ENCODE data around the gene AGAP1. TPM values are rescaled to one million over a fixed set of nuclear protein-coding genes. Genes with fewer than 3 reads are reported as not detected.

The AGAP1 gene
- total and polyA plus RNA-seq, 2 donors = 1.7 to 3.0 TPM

DNA sequence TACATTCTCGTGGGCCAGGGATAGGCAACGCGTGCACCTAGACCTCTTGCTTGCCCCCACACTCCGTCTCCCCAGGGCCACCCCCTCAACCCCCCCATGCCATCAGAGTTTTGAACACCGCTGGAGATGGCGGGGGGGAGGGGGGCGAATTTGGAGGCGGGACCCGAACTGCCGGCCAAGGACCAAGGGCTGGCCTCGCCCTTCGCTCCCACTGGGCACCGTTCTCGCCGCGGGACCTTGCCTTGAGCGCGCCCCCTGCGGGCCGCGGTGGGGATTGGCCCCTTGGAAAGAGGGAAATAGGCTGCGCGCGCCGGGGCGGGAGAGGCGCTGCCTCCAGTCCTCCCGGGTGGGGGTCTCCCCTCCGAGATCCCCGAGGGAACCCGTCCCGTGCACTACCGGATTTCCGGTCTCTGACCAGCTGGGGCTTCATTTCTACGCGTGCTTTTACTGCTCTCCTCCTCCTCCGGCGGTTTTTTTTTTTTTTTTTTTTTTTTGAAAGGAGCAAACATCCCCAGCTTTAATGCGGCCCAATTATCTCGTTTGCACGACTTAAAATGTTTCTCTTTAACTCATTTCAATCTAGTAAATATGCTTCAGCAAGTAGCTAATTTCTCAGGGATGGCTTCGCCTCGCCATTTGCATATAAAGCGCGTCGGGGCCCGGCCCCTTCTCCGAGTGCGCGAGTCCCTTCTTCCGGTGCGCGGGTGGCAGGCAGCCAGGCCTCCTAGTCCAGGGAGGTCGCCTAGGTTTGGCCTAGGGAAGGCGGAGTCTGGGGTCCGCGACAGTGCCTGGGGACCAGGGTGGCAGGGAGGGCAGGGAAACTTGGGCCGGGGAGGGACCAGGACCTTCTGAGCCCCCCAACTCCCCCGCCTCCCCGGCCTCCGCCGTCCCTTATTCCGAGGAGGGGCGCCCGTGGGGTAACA is 684.4 kb downstream of the AGAP1 start:
- no peak overlapping the region for H3K4me3 ChIP-seq (ENCODE audit: low read length in 2 of 2)
- H3K4me1 ChIP-seq (ENCODE audit: control insufficient read depth in 2 of 2, insufficient read depth in 2 of 2, low read length in 2 of 2) = peaks cover 0 to 5% of the 10 kb centered on the region in 2 donors
- H3K27ac ChIP-seq (ENCODE audit: low read depth in 1 of 2, low read length in 1 of 2) = no peak overlapping the region
- H3K27me3 ChIP-seq (ENCODE audit: control insufficient read depth in 2 of 2, insufficient read depth in 1 of 2, low read length in 1 of 2) = peaks cover 74 to 85% of the 10 kb centered on the region in 2 donors
- H3K36me3 ChIP-seq (ENCODE audit: control insufficient read depth in 2 of 2, insufficient read depth in 2 of 2, low read length in 1 of 2) = no peaks in the 10 kb centered on the region
- peaks cover 0 to 4% of the 10 kb centered on the region in 2 donors for H3K9me3 ChIP-seq (ENCODE audit: control insufficient read depth in 2 of 2, insufficient read depth in 1 of 2, low read length in 1 of 2)
- WGBS = 6% methylated on average over 65 of the region's 65 CpGs
- DNase-seq (ENCODE audit: low read depth in 6 of 9, low spot score in 9 of 9) = peak in 2 of 9 donors; percentile 12 to 33

DNA sequence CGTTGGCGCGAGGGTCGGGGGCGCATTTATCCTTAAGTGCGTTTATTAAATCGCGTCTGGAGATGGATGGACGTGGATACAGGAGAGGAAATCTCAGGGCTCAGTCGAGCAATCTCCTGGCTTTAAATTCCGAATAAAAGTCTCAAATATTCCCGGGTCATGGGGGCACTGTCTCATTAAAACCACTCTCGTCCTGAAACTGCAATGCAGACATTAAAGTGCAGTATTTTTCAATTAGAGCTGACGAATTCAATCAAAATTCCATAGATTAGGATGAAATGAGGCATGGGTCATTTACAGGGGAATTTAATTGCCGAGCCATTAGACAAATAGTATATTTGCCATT is 685.0 kb downstream of the AGAP1 start:
- Histone ChIP-seq H3K27ac (ENCODE audit: low read depth in 1 of 2, low read length in 1 of 2) (no peak overlapping the region), H3K4me3 (ENCODE audit: low read length in 2 of 2) (no peak overlapping the region), H3K36me3 (ENCODE audit: control insufficient read depth in 2 of 2, insufficient read depth in 2 of 2, low read length in 1 of 2) (no peaks in the 10 kb centered on the region), H3K9me3 (ENCODE audit: control insufficient read depth in 2 of 2, insufficient read depth in 1 of 2, low read length in 1 of 2) (peaks cover 0 to 4% of the 10 kb centered on the region in 2 donors), H3K4me1 (ENCODE audit: control insufficient read depth in 2 of 2, insufficient read depth in 2 of 2, low read length in 2 of 2) (peaks cover 0 to 5% of the 10 kb centered on the region in 2 donors), H3K27me3 (ENCODE audit: control insufficient read depth in 2 of 2, insufficient read depth in 1 of 2, low read length in 1 of 2) (peaks cover 67 to 79% of the 10 kb centered on the region in 2 donors)
- 11% methylated on average over 15 of the region's 15 CpGs for WGBS
- no peak for DNase-seq (ENCODE audit: low read depth in 6 of 9, low spot score in 9 of 9)

DNA sequence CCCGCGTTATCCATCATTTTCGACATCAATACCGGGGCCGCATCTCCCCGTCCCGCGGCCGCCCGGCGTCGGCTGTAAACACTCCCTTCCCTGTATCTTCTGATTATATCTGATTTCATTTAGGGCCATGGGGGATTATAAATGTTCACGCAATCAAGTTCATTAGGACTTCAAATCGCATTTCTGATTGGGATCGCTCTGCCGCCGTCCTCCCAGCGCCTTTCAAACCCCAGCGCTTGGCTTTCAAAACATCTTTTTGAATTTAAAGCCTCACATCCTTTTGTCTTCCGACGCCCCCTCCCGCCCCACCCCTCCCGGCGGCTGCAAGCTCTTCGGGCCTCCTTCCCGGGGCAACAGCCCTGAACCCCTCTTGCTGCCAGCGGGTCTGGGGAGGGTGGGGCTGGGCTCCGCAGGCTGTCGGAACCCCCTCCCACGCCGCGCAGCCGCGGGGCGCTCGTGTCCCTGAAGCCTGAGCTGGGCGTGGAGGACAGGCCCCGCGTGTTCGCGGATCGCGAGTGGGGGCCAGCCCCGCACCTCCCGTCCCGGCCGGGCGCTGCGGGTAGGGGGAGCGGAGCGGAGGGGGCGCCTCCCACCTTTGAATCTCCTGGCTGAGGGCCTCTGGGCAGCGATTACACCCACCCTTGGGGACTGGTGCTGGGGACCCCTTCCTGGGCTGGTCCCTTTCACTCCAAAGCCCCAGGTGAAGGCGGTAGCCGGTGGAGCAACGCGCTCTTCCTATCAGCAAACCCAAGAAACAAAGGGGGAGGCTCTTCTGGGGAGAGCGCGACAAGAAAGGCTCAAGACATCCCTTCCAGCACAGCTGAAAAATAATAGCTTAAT is 685.6 kb downstream of the AGAP1 start:
- Histone ChIP-seq H3K27me3 (ENCODE audit: control insufficient read depth in 2 of 2, insufficient read depth in 1 of 2, low read length in 1 of 2) (peaks cover 62 to 73% of the 10 kb centered on the region in 2 donors), H3K4me3 (ENCODE audit: low read length in 2 of 2) (no peak overlapping the region), H3K9me3 (ENCODE audit: control insufficient read depth in 2 of 2, insufficient read depth in 1 of 2, low read length in 1 of 2) (peaks cover 0 to 4% of the 10 kb centered on the region in 2 donors), H3K36me3 (ENCODE audit: control insufficient read depth in 2 of 2, insufficient read depth in 2 of 2, low read length in 1 of 2) (no peaks in the 10 kb centered on the region), H3K4me1 (ENCODE audit: control insufficient read depth in 2 of 2, insufficient read depth in 2 of 2, low read length in 2 of 2) (peaks cover 0 to 5% of the 10 kb centered on the region in 2 donors), H3K27ac (ENCODE audit: low read depth in 1 of 2, low read length in 1 of 2) (no peak overlapping the region)
- WGBS = 10% methylated on average over 59 of the region's 59 CpGs
- no peak for DNase-seq (ENCODE audit: low read depth in 6 of 9, low spot score in 9 of 9)

DNA sequence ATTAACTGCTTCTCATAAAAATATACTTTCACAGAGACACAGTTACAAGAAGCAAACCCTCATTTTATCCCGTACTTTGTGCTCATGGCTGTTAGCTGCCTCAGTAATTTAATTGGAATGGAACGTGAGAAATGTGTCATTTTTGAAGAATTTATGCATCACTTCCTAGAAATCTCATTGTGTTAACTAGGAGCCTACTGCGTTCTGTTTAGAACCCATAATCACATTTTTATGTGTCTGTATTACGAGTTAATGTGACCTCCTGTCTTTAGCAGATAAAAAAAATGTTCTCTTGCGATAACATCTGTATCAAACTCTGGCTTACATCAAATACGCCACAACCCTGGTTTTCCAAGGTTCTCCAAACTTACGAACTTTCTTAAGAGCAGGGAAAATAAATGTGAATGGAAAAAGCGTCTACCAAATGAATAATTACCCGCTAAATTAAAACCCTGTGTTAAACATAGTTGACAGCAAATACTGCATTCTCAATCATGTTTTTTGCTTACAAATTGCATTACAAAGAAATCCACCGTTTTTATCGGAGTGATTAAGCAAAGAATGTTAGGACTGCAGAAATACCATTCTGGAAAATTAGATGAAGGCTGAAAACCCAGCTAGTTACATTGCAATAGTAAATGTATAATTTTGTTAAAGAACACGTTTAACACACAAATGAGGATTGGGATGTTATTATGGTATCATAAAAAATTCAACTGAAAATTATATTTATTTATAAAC is 686.4 kb downstream of the AGAP1 start:
- H3K27me3 ChIP-seq (ENCODE audit: control insufficient read depth in 2 of 2, insufficient read depth in 1 of 2, low read length in 1 of 2) = peaks cover 54 to 65% of the 10 kb centered on the region in 2 donors
- WGBS = 33% methylated on average over 12 of the region's 12 CpGs
- H3K27ac ChIP-seq (ENCODE audit: low read depth in 1 of 2, low read length in 1 of 2) = no peak overlapping the region
- H3K4me3 ChIP-seq (ENCODE audit: low read length in 2 of 2) = no peak overlapping the region
- no peaks in the 10 kb centered on the region for H3K36me3 ChIP-seq (ENCODE audit: control insufficient read depth in 2 of 2, insufficient read depth in 2 of 2, low read length in 1 of 2)
- H3K4me1 ChIP-seq (ENCODE audit: control insufficient read depth in 2 of 2, insufficient read depth in 2 of 2, low read length in 2 of 2) = peaks cover 0 to 5% of the 10 kb centered on the region in 2 donors
- no peak for DNase-seq (ENCODE audit: low read depth in 6 of 9, low spot score in 9 of 9)
- peaks cover 0 to 4% of the 10 kb centered on the region in 2 donors for H3K9me3 ChIP-seq (ENCODE audit: control insufficient read depth in 2 of 2, insufficient read depth in 1 of 2, low read length in 1 of 2)

DNA sequence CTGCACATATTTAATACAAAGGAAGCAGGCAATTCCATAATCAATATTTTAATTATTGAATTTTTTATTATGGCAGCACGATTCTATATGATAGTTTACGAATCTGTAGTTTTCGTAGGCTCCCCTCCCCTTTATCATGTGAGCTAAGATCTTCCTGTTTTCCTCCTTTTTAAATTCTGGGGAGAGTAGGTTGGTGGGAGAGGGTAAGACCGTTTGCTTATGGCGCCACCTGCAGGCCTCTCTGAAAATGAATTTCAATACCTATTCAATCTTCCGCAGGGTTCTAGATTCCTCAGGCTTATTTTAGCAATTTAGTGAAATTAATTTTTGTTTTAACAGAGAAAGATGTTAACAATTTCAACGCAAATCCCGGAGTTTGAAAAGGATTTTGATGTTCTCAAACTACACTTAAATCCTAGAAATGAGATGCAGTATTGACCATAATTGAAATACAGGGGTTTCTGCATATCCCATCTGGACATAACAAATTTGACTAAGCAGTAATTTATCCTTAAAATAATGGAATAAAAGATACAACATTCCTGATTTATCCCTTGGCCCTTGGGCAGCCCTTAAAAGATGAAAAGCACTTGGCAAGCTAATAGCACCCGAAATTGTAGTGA is 687.1 kb downstream of the AGAP1 start:
- H3K27me3 ChIP-seq (ENCODE audit: control insufficient read depth in 2 of 2, insufficient read depth in 1 of 2, low read length in 1 of 2) = peaks cover 48 to 58% of the 10 kb centered on the region in 2 donors
- 15% methylated on average over 9 of the region's 9 CpGs for WGBS
- no peaks in the 10 kb centered on the region for H3K36me3 ChIP-seq (ENCODE audit: control insufficient read depth in 2 of 2, insufficient read depth in 2 of 2, low read length in 1 of 2)
- H3K9me3 ChIP-seq (ENCODE audit: control insufficient read depth in 2 of 2, insufficient read depth in 1 of 2, low read length in 1 of 2) = peaks cover 0 to 4% of the 10 kb centered on the region in 2 donors
- no peak overlapping the region for H3K27ac ChIP-seq (ENCODE audit: low read depth in 1 of 2, low read length in 1 of 2)
- H3K4me3 ChIP-seq (ENCODE audit: low read length in 2 of 2) = no peak overlapping the region
- H3K4me1 ChIP-seq (ENCODE audit: control insufficient read depth in 2 of 2, insufficient read depth in 2 of 2, low read length in 2 of 2) = peaks cover 0 to 5% of the 10 kb centered on the region in 2 donors
- peak in 4 of 9 donors; percentile 6 to 40 (median 20) for DNase-seq (ENCODE audit: low read depth in 6 of 9, low spot score in 9 of 9)
